WTC11 (cell line): Measurements from ENCODE around the gene NKPD1. TPM values are rescaled to one million over a fixed set of nuclear protein-coding genes. Genes with fewer than 3 reads are reported as not detected.

ENCODE experiments used
- ATAC-seq: fragments of 200-7000 bp; cut with Tn5 transposase; 2 replicates; pipeline ENCODE4 v1.10.0; 2021; ENCODE audit warnings: mild to moderate bottlenecking, moderate library complexity
- CTCF ChIA-PET: fragments of 300-600 bp; sonication (Branson Sonifier 250); formaldehyde crosslinking; loops from one replicate; lab custom pipeline; 2021; ENCODE audit warnings: antibody characterized with exemption; lab: Charles Lee
- POLR2A ChIA-PET: fragments of 350-600 bp; sonication (Branson Sonifier 250); formaldehyde crosslinking; loops from one replicate; lab custom pipeline; 2021; ENCODE audit warnings: antibody characterized with exemption; lab: Charles Lee
- DNase-seq: peaks from one replicate; pipeline ENCODE4 v3.0.0; 2021; ENCODE audit warnings: low spot score
- H3K27ac Mint-ChIP-seq: 2 replicates; pipeline ENCODE4 v1.8.0; 2021; ENCODE audit warnings: mixed read lengths
- H3K27me3 Mint-ChIP-seq: 2 replicates; pipeline ENCODE4 v1.8.0; 2021; ENCODE audit warnings: low read depth, mild to moderate bottlenecking, moderate library complexity, mixed read lengths
- H3K36me3 Mint-ChIP-seq: 2 replicates; pipeline ENCODE4 v1.8.0; 2021; ENCODE audit warnings: mixed read lengths
- H3K4me1 Mint-ChIP-seq: 2 replicates; pipeline ENCODE4 v1.8.0; 2022; ENCODE audit warnings: mixed read lengths
- H3K4me3 Mint-ChIP-seq: 2 replicates; pipeline ENCODE4 v1.8.0; 2021; ENCODE audit warnings: mild to moderate bottlenecking, moderate library complexity, mixed read lengths
- H3K9me3 Mint-ChIP-seq: 2 replicates; pipeline ENCODE4 v1.8.0; 2021; ENCODE audit warnings: mixed read lengths
- ATF1 ChIP-seq: sonication (generic); formaldehyde crosslinking; IDR thresholded peaks from 2 replicates; pipeline ENCODE4 v1.8.1; 2023; ENCODE audit warnings: mild to moderate bottlenecking, moderate library complexity, missing genetic modification reagents
- ATF2 ChIP-seq: sonication (generic); formaldehyde crosslinking; IDR thresholded peaks from 2 replicates; pipeline ENCODE4 v1.8.1; 2022; ENCODE audit warnings: low read depth, missing genetic modification reagents, borderline replicate concordance
- ETV6 ChIP-seq: sonication (generic); formaldehyde crosslinking; IDR thresholded peaks from 2 replicates; pipeline ENCODE4 v1.8.1; 2022; ENCODE audit warnings: mild to moderate bottlenecking, missing genetic modification reagents
- FOXP4 ChIP-seq: sonication (generic); formaldehyde crosslinking; IDR thresholded peaks from 2 replicates; pipeline ENCODE4 v1.8.0; 2022; ENCODE audit warnings: mild to moderate bottlenecking, missing genetic modification reagents
- NFE2L1 ChIP-seq: sonication (generic); formaldehyde crosslinking; IDR thresholded peaks from 2 replicates; pipeline ENCODE4 v1.8.1; 2023; ENCODE audit warnings: missing genetic modification reagents
- NR1H2 ChIP-seq: sonication (generic); formaldehyde crosslinking; IDR thresholded peaks from 2 replicates; pipeline ENCODE4 v1.9.0; 2021; ENCODE audit warnings: mild to moderate bottlenecking, moderate library complexity, missing genetic modification reagents
- NR2C2 ChIP-seq: sonication (generic); formaldehyde crosslinking; IDR thresholded peaks from 2 replicates; pipeline ENCODE4 v1.8.0; 2022; ENCODE audit warnings: mild to moderate bottlenecking, missing genetic modification reagents
- NR3C1 ChIP-seq: sonication (generic); formaldehyde crosslinking; conservative IDR thresholded peaks from 2 replicates; pipeline ENCODE4 v1.8.1; 2023; ENCODE audit warnings: low read depth, mild to moderate bottlenecking, missing genetic modification reagents
- SMAD3 ChIP-seq: sonication (generic); formaldehyde crosslinking; IDR thresholded peaks from 2 replicates; pipeline ENCODE4 v1.8.0; 2022; ENCODE audit warnings: missing genetic modification reagents, mild to moderate bottlenecking, borderline replicate concordance
- SMAD4 ChIP-seq: sonication (generic); formaldehyde crosslinking; IDR thresholded peaks from 2 replicates; pipeline ENCODE4 v1.8.0; 2022; ENCODE audit warnings: mild to moderate bottlenecking, missing genetic modification reagents
- SOX15 ChIP-seq: fragments of 250-450 bp; sonication (Bioruptor Pico); IDR thresholded peaks from 2 replicates; pipeline ENCODE4 v1.9.0; 2021; ENCODE audit warnings: mild to moderate bottlenecking
- TCF7 ChIP-seq: sonication (generic); formaldehyde crosslinking; IDR thresholded peaks from 2 replicates; pipeline ENCODE4 v1.8.0; 2022; ENCODE audit warnings: mild to moderate bottlenecking, low read depth, missing genetic modification reagents, moderate library complexity
- USF2 ChIP-seq: sonication (generic); formaldehyde crosslinking; IDR thresholded peaks from 2 replicates; pipeline ENCODE4 v1.8.1; 2023; ENCODE audit warnings: mild to moderate bottlenecking, missing genetic modification reagents, moderate library complexity
- ZBTB43 ChIP-seq: sonication (generic); formaldehyde crosslinking; IDR thresholded peaks from 2 replicates; pipeline ENCODE4 v1.8.1; 2023; ENCODE audit warnings: mild to moderate bottlenecking, missing genetic modification reagents
- ZNF281 ChIP-seq: sonication (generic); formaldehyde crosslinking; IDR thresholded peaks from 2 replicates; pipeline ENCODE4 v1.8.0; 2023; ENCODE audit warnings: mild to moderate bottlenecking, missing genetic modification reagents
- ZNF425 ChIP-seq: fragments of 250-450 bp; sonication (Bioruptor Pico); conservative IDR thresholded peaks from 2 replicates; pipeline ENCODE4 v1.9.0; 2021; ENCODE audit warnings: mild to moderate bottlenecking
- total RNA-seq: library from RNA; stranded (reverse); gene quantifications from 3 replicates; pipeline ENCODE4 v1.2.3, GENCODE V29; 2021

Gene NKPD1
- total RNA-seq, 1 experiment from 2014 or later, result 0.57 TPM

- no peak for TF ChIP-seq FOXP4 (CRISPR knock-in tag)
- no peak for TF ChIP-seq ZNF281 (CRISPR knock-in tag)
- TF ChIP-seq SOX15 (CRISPR knock-in tag), result no peak
- TF ChIP-seq NR3C1 (CRISPR knock-in tag), result no peak
- TF ChIP-seq ATF2 (CRISPR knock-in tag), result no peak
- no peak for TF ChIP-seq ZBTB43 (CRISPR knock-in tag)
- TF ChIP-seq USF2 (CRISPR knock-in tag), result no peak
- TF ChIP-seq SMAD4 (CRISPR knock-in tag), result no peak
- TF ChIP-seq ZNF425 (CRISPR knock-in tag), result no peak
Measured at GRCh38 chr19:45128146-45128545, 32.6 kb downstream of the NKPD1 start (continued).

GRCh38 chr19:45126654-45127053 is 34.1 kb downstream of the NKPD1 start:
- TF ChIP-seq NR2C2 (CRISPR knock-in tag) (no peak), SMAD3 (no peak), ATF1 (CRISPR knock-in tag) (no peak), NFE2L1 (CRISPR knock-in tag) (no peak), NR1H2 (no peak), TCF7 (CRISPR knock-in tag) (no peak), ETV6 (CRISPR knock-in tag) (no peak)
- ChIA-PET POLR2A (interaction anchor here (0.5 to 0.6 kb wide), 2 partner anchors 29 to 215 kb away, joined by 3 to 4 read pairs; no protein-coding TSS in a partner anchor), CTCF (interaction anchor here (0.7 to 2.5 kb wide), 19 partner anchors 7 to 223 kb away, joined by 3 to 19 read pairs (median 6); partner anchors contain the start of genes BLOC1S3, PPP1R37 and TRAPPC6A)
- Mint-ChIP-seq H3K4me1 (peaks cover 20% of the 10 kb centered on the region), H3K4me3 (no peak overlapping the region), H3K9me3 (no peaks in the 10 kb centered on the region), H3K27ac (no peak overlapping the region), H3K27me3 (no peaks in the 10 kb centered on the region), H3K36me3 (no peaks in the 10 kb centered on the region)
- ATAC-seq, result no peak
- DNase-seq, result no peak
